ENCODE results near the gene KIRREL3.

Gene KIRREL3

GRCh38 chr11:126514061-126514693, 486.4 kb downstream of the KIRREL3 start:
- no peak for TF ChIP-seq POLR2A (IDR thresholded peaks at IDR 0.05; ENCODE audit: low read depth, low read length)
- DNase-seq (ENCODE audit: insufficient read length, low spot score) (no peak), FAIRE-seq (no peak)

- DNase-seq (ENCODE audit: insufficient read length, low spot score) (no peak), FAIRE-seq (no peak)
- TF ChIP-seq POLR2A (IDR thresholded peaks at IDR 0.05; ENCODE audit: low read depth, low read length), result no peak
Measured at GRCh38 chr11:126512741-126513715, 487.5 kb downstream of the KIRREL3 start.

GRCh38 chr11:126512251-126512650, 488.3 kb downstream of the KIRREL3 start:
- TF ChIP-seq POLR2A (IDR thresholded peaks at IDR 0.05; ENCODE audit: low read depth, low read length), result no peak
- DNase-seq (ENCODE audit: insufficient read length, low spot score), result no peak
- FAIRE-seq, result no peak

- no peak for TF ChIP-seq POLR2A (IDR thresholded peaks at IDR 0.05; ENCODE audit: low read depth, low read length)
- FAIRE-seq, result no peak
- DNase-seq (ENCODE audit: insufficient read length, low spot score), result no peak
Measured at GRCh38 chr11:126511475-126512115, 489.0 kb downstream of the KIRREL3 start.

- no peak for FAIRE-seq
- no peak for TF ChIP-seq POLR2A (IDR thresholded peaks at IDR 0.05; ENCODE audit: low read depth, low read length)
- DNase-seq (ENCODE audit: insufficient read length, low spot score), result no peak
Measured at GRCh38 chr11:126510621-126511370, 489.8 kb downstream of the KIRREL3 start.

- TF ChIP-seq POLR2A (IDR thresholded peaks at IDR 0.05; ENCODE audit: low read depth, low read length), result no peak
- DNase-seq (ENCODE audit: insufficient read length, low spot score) (no peak), FAIRE-seq (no peak)
Measured at GRCh38 chr11:126507646-126508045, 492.9 kb downstream of the KIRREL3 start.

GRCh38 chr11:126506789-126507188, 493.8 kb downstream of the KIRREL3 start:
- FAIRE-seq (no peak), DNase-seq (ENCODE audit: insufficient read length, low spot score) (no peak)

GRCh38 chr11:126502982-126503381, 497.6 kb downstream of the KIRREL3 start:
- no peak for TF ChIP-seq POLR2A (IDR thresholded peaks at IDR 0.05; ENCODE audit: low read depth, low read length)
- DNase-seq (ENCODE audit: insufficient read length, low spot score) (no peak), FAIRE-seq (no peak)

More at GRCh38 chr11:126506789-126507188, 493.8 kb downstream of the KIRREL3 start:
- no peak for TF ChIP-seq POLR2A (IDR thresholded peaks at IDR 0.05; ENCODE audit: low read depth, low read length)

GRCh38 chr11:126502159-126502558, 498.4 kb downstream of the KIRREL3 start:
- no peak for TF ChIP-seq POLR2A (IDR thresholded peaks at IDR 0.05; ENCODE audit: low read depth, low read length)
- DNase-seq (ENCODE audit: insufficient read length, low spot score), result no peak
- FAIRE-seq, result no peak

GRCh38 chr11:126501641-126502040, 498.9 kb downstream of the KIRREL3 start:
- no peak for DNase-seq (ENCODE audit: insufficient read length, low spot score)
- no peak for FAIRE-seq
- TF ChIP-seq POLR2A (IDR thresholded peaks at IDR 0.05; ENCODE audit: low read depth, low read length), result no peak

- FAIRE-seq (no peak), DNase-seq (ENCODE audit: insufficient read length, low spot score) (no peak)
- TF ChIP-seq POLR2A (IDR thresholded peaks at IDR 0.05; ENCODE audit: low read depth, low read length), result no peak
Measured at GRCh38 chr11:126500981-126501380, 499.6 kb downstream of the KIRREL3 start.

GRCh38 chr11:126499131-126499752, 501.3 kb downstream of the KIRREL3 start:
- no peak for TF ChIP-seq POLR2A (IDR thresholded peaks at IDR 0.05; ENCODE audit: low read depth, low read length)
- DNase-seq (ENCODE audit: insufficient read length, low spot score), result no peak
- FAIRE-seq, result no peak

- DNase-seq (ENCODE audit: insufficient read length, low spot score) (no peak), FAIRE-seq (no peak)
- no peak for TF ChIP-seq POLR2A (IDR thresholded peaks at IDR 0.05; ENCODE audit: low read depth, low read length)
Measured at GRCh38 chr11:126498281-126498680, 502.3 kb downstream of the KIRREL3 start.
